ENCODE data around the gene KCNQ1. TPM values are rescaled to one million over a fixed set of nuclear protein-coding genes. Genes with fewer than 3 reads are reported as not detected.

KCNQ1 gene, protein sequence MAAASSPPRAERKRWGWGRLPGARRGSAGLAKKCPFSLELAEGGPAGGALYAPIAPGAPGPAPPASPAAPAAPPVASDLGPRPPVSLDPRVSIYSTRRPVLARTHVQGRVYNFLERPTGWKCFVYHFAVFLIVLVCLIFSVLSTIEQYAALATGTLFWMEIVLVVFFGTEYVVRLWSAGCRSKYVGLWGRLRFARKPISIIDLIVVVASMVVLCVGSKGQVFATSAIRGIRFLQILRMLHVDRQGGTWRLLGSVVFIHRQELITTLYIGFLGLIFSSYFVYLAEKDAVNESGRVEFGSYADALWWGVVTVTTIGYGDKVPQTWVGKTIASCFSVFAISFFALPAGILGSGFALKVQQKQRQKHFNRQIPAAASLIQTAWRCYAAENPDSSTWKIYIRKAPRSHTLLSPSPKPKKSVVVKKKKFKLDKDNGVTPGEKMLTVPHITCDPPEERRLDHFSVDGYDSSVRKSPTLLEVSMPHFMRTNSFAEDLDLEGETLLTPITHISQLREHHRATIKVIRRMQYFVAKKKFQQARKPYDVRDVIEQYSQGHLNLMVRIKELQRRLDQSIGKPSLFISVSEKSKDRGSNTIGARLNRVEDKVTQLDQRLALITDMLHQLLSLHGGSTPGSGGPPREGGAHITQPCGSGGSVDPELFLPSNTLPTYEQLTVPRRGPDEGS
- not detected in 2 replicates for total RNA-seq

DNA sequence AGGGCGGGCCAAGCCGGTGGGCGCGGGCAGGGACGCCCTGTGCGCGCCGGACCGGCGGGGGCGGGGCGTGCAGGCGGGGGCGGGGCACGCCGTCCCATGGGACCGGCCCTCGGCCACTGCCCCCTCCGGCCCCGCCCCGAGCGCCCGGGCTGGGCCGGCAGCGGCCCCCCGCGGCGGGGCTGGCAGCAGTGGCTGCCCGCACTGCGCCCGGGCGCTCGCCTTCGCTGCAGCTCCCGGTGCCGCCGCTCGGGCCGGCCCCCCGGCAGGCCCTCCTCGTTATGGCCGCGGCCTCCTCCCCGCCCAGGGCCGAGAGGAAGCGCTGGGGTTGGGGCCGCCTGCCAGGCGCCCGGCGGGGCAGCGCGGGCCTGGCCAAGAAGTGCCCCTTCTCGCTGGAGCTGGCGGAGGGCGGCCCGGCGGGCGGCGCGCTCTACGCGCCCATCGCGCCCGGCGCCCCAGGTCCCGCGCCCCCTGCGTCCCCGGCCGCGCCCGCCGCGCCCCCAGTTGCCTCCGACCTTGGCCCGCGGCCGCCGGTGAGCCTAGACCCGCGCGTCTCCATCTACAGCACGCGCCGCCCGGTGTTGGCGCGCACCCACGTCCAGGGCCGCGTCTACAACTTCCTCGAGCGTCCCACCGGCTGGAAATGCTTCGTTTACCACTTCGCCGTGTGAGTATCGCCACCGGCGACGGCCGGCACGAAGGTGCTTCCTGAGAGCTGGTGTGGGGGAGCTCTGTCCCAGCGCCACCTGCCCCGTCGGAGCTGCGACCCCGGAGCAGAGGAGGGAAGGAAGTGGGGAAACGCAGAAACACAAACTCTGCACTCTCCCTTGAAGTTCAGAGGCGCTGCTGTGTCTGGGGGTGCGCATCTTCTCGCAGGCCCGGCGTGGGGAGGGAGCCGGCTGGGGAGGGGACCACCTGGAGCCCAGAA, at the start of gene KCNQ1:
Gene KCNQ1 (plus strand): TSS at position 188 of the 925 bp plus-strand sequence. CDS start 91 bp downstream, at position 279.

DNA sequence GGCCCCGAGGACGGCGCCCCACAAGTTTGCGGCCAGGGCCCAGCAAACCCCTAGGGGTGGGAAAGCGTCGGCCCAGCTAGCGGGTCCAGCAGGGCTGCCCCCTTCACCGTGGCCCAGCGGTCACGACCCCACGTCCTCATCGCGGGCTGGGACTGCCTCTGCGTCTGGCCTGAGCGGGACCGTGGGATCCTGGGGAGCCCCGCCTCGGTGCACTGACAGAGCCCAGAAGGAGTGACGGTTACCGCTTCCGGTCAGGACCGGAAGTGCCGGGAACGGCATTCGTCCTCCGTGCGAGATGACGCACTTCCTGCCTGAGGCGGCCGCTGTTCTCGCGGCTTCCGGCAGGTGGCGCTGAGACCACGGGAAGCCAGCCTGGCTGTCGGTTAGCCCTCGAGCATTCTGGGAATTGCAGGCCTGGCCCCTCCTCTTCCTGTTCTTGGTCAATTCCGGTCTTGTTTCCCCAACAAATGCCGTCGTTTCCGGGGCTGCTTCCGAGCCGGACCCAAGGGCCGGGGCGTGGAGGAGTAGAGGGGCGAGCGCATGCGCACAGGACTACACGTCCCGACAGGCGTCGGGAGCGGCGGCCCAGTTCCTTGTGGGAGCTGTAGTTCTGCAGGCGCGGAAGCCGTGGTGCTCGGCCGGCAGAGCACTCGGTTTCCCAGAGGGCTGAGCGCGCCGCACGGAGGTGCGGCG, 44.6 kb upstream of the KCNQ1 start, which contains the start of gene TSSC4:
Gene TSSC4 (plus strand): TSS at position 682 of the 693 bp plus-strand sequence. CDS start 1,884 bp downstream, outside the sequence.

DNA sequence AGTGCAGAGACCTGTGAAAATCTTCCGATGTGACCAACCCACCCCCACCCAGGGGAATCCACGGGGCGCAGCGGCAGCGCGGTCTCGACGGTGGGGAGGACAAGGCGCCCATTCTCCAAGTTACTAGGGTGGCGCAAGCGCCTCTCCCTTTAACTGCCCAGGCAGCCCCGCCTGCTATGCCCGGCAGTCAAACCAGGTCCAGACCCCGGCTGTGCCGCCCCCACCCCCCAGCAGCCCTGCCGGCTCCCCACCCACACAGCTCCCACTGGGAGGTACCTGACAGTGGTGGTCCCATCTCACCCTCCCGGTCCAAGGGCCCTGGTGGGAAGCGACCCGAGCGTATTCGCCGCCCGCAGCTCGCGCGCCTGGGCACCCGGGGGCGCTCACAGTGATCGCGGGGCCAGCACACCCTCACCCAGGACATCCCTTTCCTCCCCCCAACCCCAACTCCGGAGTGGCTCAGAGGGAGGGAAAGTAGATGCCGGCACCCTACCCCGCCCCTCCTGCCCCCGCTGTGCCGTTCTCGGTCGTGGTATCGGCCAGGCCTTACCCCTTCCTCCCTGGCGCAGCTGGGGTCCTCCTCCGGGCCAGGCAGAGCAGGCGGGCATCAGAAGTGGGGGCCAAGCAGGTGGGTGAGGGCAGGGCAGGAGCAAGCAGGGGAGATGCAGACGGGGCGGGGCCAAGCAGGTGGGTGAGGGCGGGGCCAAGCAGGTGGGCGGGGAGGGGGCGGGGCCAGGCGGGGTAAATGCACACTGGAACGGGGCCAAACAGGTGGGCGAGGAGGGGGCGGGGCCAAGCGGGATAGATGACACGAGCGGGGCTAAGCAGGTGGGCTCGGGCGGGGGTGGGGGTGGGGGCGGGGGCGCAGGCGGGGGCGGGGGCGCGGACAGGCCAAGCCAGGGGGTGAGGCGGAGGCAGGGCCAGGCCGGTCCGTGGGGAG, 657 bp upstream of the KCNQ1 start, which contains the start of gene TRPM5:
Gene TRPM5 (minus strand): TSS at position 634 of the 940 bp plus-strand sequence. CDS start 21,478 bp downstream, outside the sequence.

DNA sequence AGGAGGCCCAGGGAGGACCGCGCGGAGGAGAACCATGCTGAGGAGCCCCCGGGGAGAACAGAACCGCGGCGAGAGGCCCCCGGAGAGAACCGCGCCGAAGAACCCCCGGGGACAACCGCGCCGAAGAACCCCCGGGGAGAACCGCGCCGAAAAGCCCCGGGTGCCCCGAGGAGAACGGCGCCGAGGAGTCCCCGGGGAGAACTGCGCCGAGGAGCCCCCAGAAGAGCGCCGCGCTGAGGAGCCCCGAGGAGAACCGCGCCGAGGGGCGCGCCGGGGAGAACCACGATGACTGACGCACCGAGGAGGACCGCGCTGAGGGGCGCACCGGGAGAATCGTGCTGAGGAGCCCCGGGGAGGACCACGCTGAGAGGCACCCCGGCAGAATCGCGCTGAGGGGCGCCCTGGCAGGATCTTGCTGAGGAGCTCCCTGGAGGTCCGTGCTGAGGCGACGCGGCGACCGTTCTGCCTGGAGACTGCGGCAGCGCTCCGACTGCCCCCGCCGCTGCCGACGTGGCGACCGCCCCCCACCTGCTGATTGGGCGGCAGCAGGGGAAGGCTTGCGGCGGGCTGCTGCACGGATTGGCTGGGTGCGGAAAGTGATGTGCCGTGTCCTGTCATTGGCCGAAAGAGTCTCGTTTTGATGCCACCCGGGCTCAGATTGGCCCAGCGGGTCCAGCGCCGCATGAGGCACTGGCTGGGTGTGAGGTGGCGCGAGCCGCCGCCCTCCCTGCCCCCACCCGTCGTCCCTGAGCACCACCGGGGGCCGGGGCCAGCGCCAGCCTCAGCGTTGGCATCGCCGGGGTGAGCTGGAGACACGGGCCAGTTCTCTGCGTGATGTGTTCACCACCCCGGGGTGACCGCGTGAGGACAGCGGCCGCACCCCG, 255.0 kb downstream of the KCNQ1 start, which contains the start of gene KCNQ1OT1:
Gene KCNQ1OT1 (minus strand): TSS at position 464 of the 884 bp plus-strand sequence.

DNA sequence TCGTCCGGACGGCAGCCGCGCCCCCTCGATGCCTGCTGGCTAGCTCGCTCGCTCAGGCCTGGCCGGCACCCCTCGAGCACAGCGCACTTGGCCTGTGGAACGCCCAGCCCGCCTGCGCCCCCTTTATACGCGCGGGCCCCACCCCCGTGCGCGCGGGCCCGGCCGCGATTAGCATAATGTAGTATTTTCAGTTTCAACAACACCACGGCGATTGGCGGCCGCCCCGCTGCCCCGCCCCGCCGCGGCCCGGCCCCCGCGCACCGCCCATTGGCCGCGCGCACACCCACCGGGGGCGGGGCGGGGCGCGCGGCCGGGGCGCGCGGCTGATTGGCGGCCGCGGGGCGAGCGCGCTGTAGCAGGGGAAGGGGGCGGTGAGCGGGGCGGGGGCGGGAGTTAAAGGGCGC, 440.9 kb downstream of the KCNQ1 start, which contains the start of gene CDKN1C:
Gene CDKN1C (minus strand): TSS at position 98 of the 404 bp plus-strand sequence. CDS start 319 bp downstream, outside the sequence.

Other genes with a start within 250 kb of the KCNQ1 start
- not detected in 2 replicates for gene ASCL2, start 174.4 kb upstream of the KCNQ1 start, total RNA-seq
- gene C11orf21, start 143.1 kb upstream of the KCNQ1 start, total RNA-seq = under 0.01 TPM in 1 of 2 replicates, not detected in the other
- gene TSPAN32, start 143.0 kb upstream of the KCNQ1 start, total RNA-seq = under 0.01 TPM in 1 of 2 replicates, not detected in the other
- 361 and 363 TPM in 2 replicates for gene CD81, start 67.7 kb upstream of the KCNQ1 start, total RNA-seq
- gene TSSC4, start 44.3 kb upstream of the KCNQ1 start, total RNA-seq = 50.5 and 56.2 TPM in 2 replicates
- gene TRPM5, start 494 bp upstream of the KCNQ1 start, total RNA-seq = not detected in 2 replicates

Measured in myometrial cell (primary cell).